ENCODE data around the gene SERINC1. TPM values are rescaled to one million over a fixed set of nuclear protein-coding genes. Genes with fewer than 3 reads are reported as not detected.

Gene SERINC1
- total RNA-seq, result 189 and 211 TPM in 2 replicates

GRCh38 chr6:122471107-122472021 is at the start of gene SERINC1:
Gene SERINC1 (minus strand): TSS chr6:122471807. CDS start chr6:122471737, 70 bp downstream.

GRCh38 chr6:122399348-122400120 is 72.1 kb downstream of the SERINC1 start, which contains the start of gene HSF2:
Gene HSF2 (plus strand): TSS chr6:122399652. CDS start chr6:122399738, 86 bp downstream.

Other genes starting within 250 kb of the SERINC1 start
- 16.0 and 22.2 TPM in 2 replicates for gene HSF2, start 72.2 kb downstream of the SERINC1 start, total RNA-seq
- gene PKIB, start 138.6 kb upstream of the SERINC1 start, total RNA-seq, result 2.4 and 3.3 TPM in 2 replicates

Measured in nasal cavity respiratory epithelium epithelial cell of viscerocranial mucosa (primary cell).